Measurements from ENCODE around the gene GK.
A peak's percentile ranks its signal among the peaks of the same experiment; 100 is the strongest.
"Not testable (repeated sequence)": the region's sequence is repeated elsewhere in the genome, so short reads cannot be mapped to it uniquely, and the experiment has no call there.

GK gene

GRCh38 chrX:30713061-30713525 is 59.9 kb downstream of the GK start:
- DNase-seq, result peak in 1 of 2 donors; percentile 22

GRCh38 chrX:30714138-30714537 is 60.9 kb downstream of the GK start:
- DNase-seq, result no peak

- no peak for DNase-seq
These were observed 62.8 kb downstream of the GK start for GRCh38 chrX:30715976-30716375.

- no peak for DNase-seq
These were observed 80.8 kb downstream of the GK start for GRCh38 chrX:30733852-30734660.

- DNase-seq, result no peak
These were observed 81.6 kb downstream of the GK start for GRCh38 chrX:30734782-30735181.

- DNase-seq, result peak; percentile 11 to 84
These were observed 82.6 kb downstream of the GK start for GRCh38 chrX:30735839-30736238.

GRCh38 chrX:30741545-30741944 is 88.3 kb downstream of the GK start:
- no peak for DNase-seq

- no peak for DNase-seq
These were observed 95.2 kb downstream of the GK start for GRCh38 chrX:30748342-30748960.

GRCh38 chrX:30751497-30751896 is 98.3 kb downstream of the GK start:
- DNase-seq, result no peak

GRCh38 chrX:30762755-30763154 is 109.5 kb downstream of the GK start:
- no peak for DNase-seq

GRCh38 chrX:30773764-30774163 is 120.5 kb downstream of the GK start:
- not testable (repeated sequence) for DNase-seq

GRCh38 chrX:30777575-30777974 is 124.4 kb downstream of the GK start:
- DNase-seq, result no peak

- DNase-seq, result no peak
These were observed 126.3 kb downstream of the GK start for GRCh38 chrX:30779453-30780030.
